Adipocyte (in vitro differentiated cells): ENCODE results near the gene RNPEPL1.
"Not testable (repeated sequence)": the region's sequence is repeated elsewhere in the genome, so short reads cannot be mapped to it uniquely, and the experiment has no call there.

Experiments used
- DNase-seq: peaks from one replicate; pipeline ENCODE4 v3.0.0-alpha.2; 2015; ENCODE audit warnings: low read depth
- H3K27me3 ChIP-seq: replicated peaks from 2 replicates; pipeline ENCODE4 v1.7.0; 2013; ENCODE audit warnings: mild to moderate bottlenecking, low read length, moderate library complexity; ENCODE audit not compliant: control insufficient read depth, insufficient read depth
- H3K36me3 ChIP-seq: 2 replicates; pipeline ENCODE4 v1.7.0; 2013; ENCODE audit warnings: low read length, mild to moderate bottlenecking, moderate library complexity; ENCODE audit not compliant: control insufficient read depth, insufficient read depth, severe bottlenecking
- H3K4me1 ChIP-seq: 2 replicates; pipeline ENCODE4 v1.7.0; 2013; ENCODE audit warnings: mild to moderate bottlenecking, low read length, moderate library complexity; ENCODE audit not compliant: control insufficient read depth, insufficient read depth
- H3K4me3 ChIP-seq: 2 replicates; pipeline ENCODE4 v1.7.0; 2013; ENCODE audit warnings: mild to moderate bottlenecking, low read length, moderate library complexity
- H3K9ac ChIP-seq: 2 replicates; pipeline ENCODE4 v1.7.0; 2013; ENCODE audit warnings: mild to moderate bottlenecking, low read length, moderate library complexity
- H3K9me3 ChIP-seq: 2 replicates; pipeline ENCODE4 v1.7.0; 2013; ENCODE audit warnings: mild to moderate bottlenecking, low read length, moderate library complexity; ENCODE audit not compliant: control insufficient read depth

Gene RNPEPL1

GRCh38 chr2:240604939-240605716 lies 36.8 kb downstream of the RNPEPL1 start:
- H3K27me3 ChIP-seq: no peaks in the 10 kb centered on the region
- H3K4me1 ChIP-seq: peaks cover 3% of the 10 kb centered on the region

GRCh38 chr2:240605867-240606743 lies 37.8 kb downstream of the RNPEPL1 start:
- H3K36me3 ChIP-seq: no peaks in the 10 kb centered on the region
- H3K27me3 ChIP-seq: no peaks in the 10 kb centered on the region
- no peak overlapping the region for H3K4me3 ChIP-seq
- no peak overlapping the region for H3K9ac ChIP-seq
- H3K9me3 ChIP-seq: no peaks in the 10 kb centered on the region
- peaks cover 3% of the 10 kb centered on the region for H3K4me1 ChIP-seq
- no peak for DNase-seq

More at GRCh38 chr2:240604939-240605716, 36.8 kb downstream of the RNPEPL1 start:
- Histone ChIP-seq H3K9ac (no peak overlapping the region), H3K9me3 (no peaks in the 10 kb centered on the region), H3K4me3 (no peak overlapping the region), H3K36me3 (no peaks in the 10 kb centered on the region)
- no peak for DNase-seq

- no peaks in the 10 kb centered on the region for H3K36me3 ChIP-seq
- H3K4me1 ChIP-seq: no peaks in the 10 kb centered on the region
- no peak for DNase-seq
- no peaks in the 10 kb centered on the region for H3K27me3 ChIP-seq
- no peak overlapping the region for H3K9ac ChIP-seq
- no peak overlapping the region for H3K4me3 ChIP-seq
- H3K9me3 ChIP-seq: no peaks in the 10 kb centered on the region
Measured at GRCh38 chr2:240611601-240612210, 43.4 kb downstream of the RNPEPL1 start.

- no peak overlapping the region for H3K9ac ChIP-seq
- DNase-seq: no peak
Measured at GRCh38 chr2:240613781-240614180, 45.5 kb downstream of the RNPEPL1 start.

GRCh38 chr2:240614391-240614790 lies 46.1 kb downstream of the RNPEPL1 start:
- Histone ChIP-seq H3K4me3 (no peak overlapping the region), H3K9me3 (peaks cover 15% of the 10 kb centered on the region), H3K4me1 (no peaks in the 10 kb centered on the region), H3K9ac (no peak overlapping the region), H3K27me3 (no peaks in the 10 kb centered on the region), H3K36me3 (no peaks in the 10 kb centered on the region)
- DNase-seq: no peak

More at GRCh38 chr2:240613781-240614180, 45.5 kb downstream of the RNPEPL1 start:
- no peak overlapping the region for H3K4me3 ChIP-seq
- no peaks in the 10 kb centered on the region for H3K27me3 ChIP-seq
- H3K4me1 ChIP-seq: no peaks in the 10 kb centered on the region
- no peaks in the 10 kb centered on the region for H3K36me3 ChIP-seq
- peaks cover 15% of the 10 kb centered on the region for H3K9me3 ChIP-seq

- no peaks in the 10 kb centered on the region for H3K27me3 ChIP-seq
- peaks cover 15% of the 10 kb centered on the region for H3K9me3 ChIP-seq
- H3K36me3 ChIP-seq: no peaks in the 10 kb centered on the region
- no peaks in the 10 kb centered on the region for H3K4me1 ChIP-seq
- H3K9ac ChIP-seq: no peak overlapping the region
- H3K4me3 ChIP-seq: no peak overlapping the region
- no peak for DNase-seq
Measured at GRCh38 chr2:240615396-240615795, 47.1 kb downstream of the RNPEPL1 start.

- Histone ChIP-seq H3K4me1 (no peaks in the 10 kb centered on the region), H3K4me3 (no peak overlapping the region), H3K9ac (no peak overlapping the region), H3K36me3 (no peaks in the 10 kb centered on the region), H3K27me3 (no peaks in the 10 kb centered on the region), H3K9me3 (peaks cover 15% of the 10 kb centered on the region)
- DNase-seq: no peak
Measured at GRCh38 chr2:240615820-240616547, 47.7 kb downstream of the RNPEPL1 start.

GRCh38 chr2:240616860-240617666 lies 48.8 kb downstream of the RNPEPL1 start:
- H3K36me3 ChIP-seq, H3K4me3 ChIP-seq, H3K4me1 ChIP-seq, DNase-seq, H3K9ac ChIP-seq, H3K27me3 ChIP-seq: not testable (repeated sequence)
- H3K9me3 ChIP-seq: peaks cover 15% of the 10 kb centered on the region

GRCh38 chr2:240618776-240619175 lies 50.5 kb downstream of the RNPEPL1 start:
- Histone ChIP-seq H3K4me3 (no peak overlapping the region), H3K9ac (no peak overlapping the region), H3K27me3 (no peaks in the 10 kb centered on the region), H3K36me3 (no peaks in the 10 kb centered on the region), H3K9me3 (peaks cover 15% of the 10 kb centered on the region), H3K4me1 (no peaks in the 10 kb centered on the region)
- DNase-seq: no peak

- H3K4me1 ChIP-seq: no peaks in the 10 kb centered on the region
- H3K4me3 ChIP-seq: no peak overlapping the region
- H3K36me3 ChIP-seq: no peaks in the 10 kb centered on the region
- H3K27me3 ChIP-seq: no peaks in the 10 kb centered on the region
- H3K9ac ChIP-seq: no peak overlapping the region
- no peak for DNase-seq
- H3K9me3 ChIP-seq: peaks cover 15% of the 10 kb centered on the region
Measured at GRCh38 chr2:240619506-240620148, 51.3 kb downstream of the RNPEPL1 start.
